ENCODE measurements around the gene PCDHGA1.
"Not testable (repeated sequence)": the region's sequence is repeated elsewhere in the genome, so short reads cannot be mapped to it uniquely, and the experiment has no call there.

The PCDHGA1 gene

GRCh38 chr5:141388661-141389060 lies 58.3 kb downstream of the PCDHGA1 start:
- no peak for TF ChIP-seq CTCF (IDR thresholded peaks at IDR 0.05; ENCODE audit: borderline replicate concordance, insufficient read depth, low read depth, low read length)
- no peak overlapping the region for H3K4me3 ChIP-seq (ENCODE audit: low read depth, low read length)

GRCh38 chr5:141389153-141390042 lies 59.1 kb downstream of the PCDHGA1 start:
- no peak for TF ChIP-seq CTCF (IDR thresholded peaks at IDR 0.05; ENCODE audit: borderline replicate concordance, insufficient read depth, low read depth, low read length)
- H3K4me3 ChIP-seq (ENCODE audit: low read depth, low read length) = no peak overlapping the region

GRCh38 chr5:141392429-141393198 lies 62.3 kb downstream of the PCDHGA1 start, which contains the start of gene PCDHGA8:
Gene PCDHGA8, plus strand, starts transcription at chr5:141392633. Its CDS starts 181 bp downstream, at chr5:141392814.
- H3K4me3 ChIP-seq (ENCODE audit: low read depth, low read length) = no peak within 1 kb of the TSS
- TF ChIP-seq CTCF (IDR thresholded peaks at IDR 0.05; ENCODE audit: borderline replicate concordance, insufficient read depth, low read depth, low read length) = peak; percentile 8; the same call in 1 of the 2 replicates

GRCh38 chr5:141393267-141393666 lies 63.0 kb downstream of the PCDHGA1 start:
- no peak for TF ChIP-seq CTCF (IDR thresholded peaks at IDR 0.05; ENCODE audit: borderline replicate concordance, insufficient read depth, low read depth, low read length)
- H3K4me3 ChIP-seq (ENCODE audit: low read depth, low read length) = no peak overlapping the region

- H3K4me3 ChIP-seq (ENCODE audit: low read depth, low read length) = not testable (repeated sequence)
Observed at GRCh38 chr5:141394401-141395187, 64.3 kb downstream of the PCDHGA1 start.

- peak within 1 kb of the TSS; percentile 41 for H3K4me3 ChIP-seq (ENCODE audit: low read depth, low read length)
- TF ChIP-seq CTCF (IDR thresholded peaks at IDR 0.05; ENCODE audit: borderline replicate concordance, insufficient read depth, low read depth, low read length) = peak; percentile 65
Observed at GRCh38 chr5:141397756-141398551, 67.6 kb downstream of the PCDHGA1 start, which contains the start of gene PCDHGB5. Gene PCDHGB5, plus strand, starts transcription at chr5:141397947. Its CDS starts 181 bp downstream, at chr5:141398128.

All from GM12875 (cell line).